CD4-positive, alpha-beta T cell (primary cell): ENCODE data around the gene CNTD1. TPM values are rescaled to one million over a fixed set of nuclear protein-coding genes. Genes with fewer than 3 reads are reported as not detected.

Source experiments
- ATAC-seq: fragments of 200-7000 bp; cut with Tn5 transposase; one replicate; pipeline ENCODE4 v1.10.0; 2022; ENCODE audit warnings: mild to moderate bottlenecking; ENCODE audit not compliant: poor library complexity
- CTCF ChIA-PET: fragments of 350-600 bp; sonication (Branson Sonifier 250); formaldehyde crosslinking; loops from one replicate; lab custom pipeline; 2021; ENCODE audit warnings: antibody characterized with exemption, inconsistent platforms; lab: Charles Lee
- POLR2A ChIA-PET: fragments of 350-600 bp; sonication (Branson Sonifier 250); formaldehyde crosslinking; loops from one replicate; lab custom pipeline; 2021; ENCODE audit warnings: antibody characterized with exemption, inconsistent platforms; lab: Charles Lee
- DNase-seq, 14 experiments: peaks; one replicate each; pipeline ENCODE4 v3.0.0-alpha.2; 2013 to 2020; ENCODE audit warnings: mixed read lengths in 2 of 14
- H3K27ac ChIP-seq, 2 donors: one replicate each; pipeline versions ENCODE4 v1.5.1 to v1.7.0; 2013; ENCODE audit warnings: low read length in 2 of 2, low read depth in 1 of 2, mild to moderate bottlenecking in 1 of 2
- H3K27me3 ChIP-seq, 2 experiments: 1 replicate in 1 of 2; 2 replicates in 1 of 2; pipeline versions ENCODE4 v1.6.1 to v1.7.0; 2013; ENCODE audit warnings: low read length in 2 of 2, control low read depth in 1 of 2, mild to moderate bottlenecking in 1 of 2, moderate library complexity in 1 of 2; ENCODE audit not compliant: insufficient read depth in 2 of 2, control insufficient read depth in 1 of 2
- H3K36me3 ChIP-seq: one replicate; pipeline ENCODE4 v1.6.1; 2013; ENCODE audit warnings: low read length, control low read depth; ENCODE audit not compliant: insufficient read depth
- H3K4me1 ChIP-seq: one replicate; pipeline ENCODE4 v1.6.1; 2013; ENCODE audit warnings: low read length, control low read depth; ENCODE audit not compliant: insufficient read depth
- H3K4me3 ChIP-seq: one replicate; pipeline ENCODE4 v1.5.1; 2013; ENCODE audit warnings: mild to moderate bottlenecking, low read length, moderate library complexity
- H3K9me3 ChIP-seq, 2 experiments: 1 replicate in 1 of 2; 2 replicates in 1 of 2; pipeline versions ENCODE4 v1.6.1 to v1.7.0; 2013; ENCODE audit warnings: low read length in 2 of 2, mild to moderate bottlenecking in 2 of 2, control low read depth in 1 of 2, moderate library complexity in 1 of 2; ENCODE audit not compliant: control insufficient read depth in 1 of 2, insufficient read depth in 1 of 2
- H3K27ac Mint-ChIP-seq: one replicate; pipeline ENCODE4 v1.8.0; 2020; ENCODE audit warnings: mixed read lengths
- H3K27me3 Mint-ChIP-seq: one replicate; pipeline ENCODE4 v1.8.0; 2021; ENCODE audit warnings: mixed read lengths
- H3K36me3 Mint-ChIP-seq: one replicate; pipeline ENCODE4 v1.8.0; 2021; ENCODE audit warnings: low read depth, mixed read lengths
- H3K4me1 Mint-ChIP-seq: one replicate; pipeline ENCODE4 v1.8.0; 2021; ENCODE audit warnings: low read depth, mixed read lengths
- H3K4me3 Mint-ChIP-seq: one replicate; pipeline ENCODE4 v1.8.0; 2020; ENCODE audit warnings: mild to moderate bottlenecking, mixed read lengths
- H3K9me3 Mint-ChIP-seq: one replicate; pipeline ENCODE4 v1.8.0; 2020; ENCODE audit warnings: mixed read lengths
- intact Hi-C, 2 experiments: fragments of 100-400 bp; cut with DNase I in 1 of 2; cut with micrococcal nuclease in 1 of 2; formaldehyde crosslinking; loops; one replicate each; pipeline versions ENCODE4 v1.15.1 to v1.9.0; 2023 to 2025; cut with DNase I, micrococcal nuclease
- total RNA-seq, 174 experiments: library from RNA in 2 of 174; stranded (reverse) in 2 of 174; gene quantifications; one replicate each; pipeline ENCODE4 v1.2.3 and lab custom pipeline; 2021 to 2026
- TF ChIP-seq, protein P1 (sequence below): fragments of 200-600 bp; IDR thresholded peaks from one replicate; pipeline ENCODE4 v1.8.0; 2022; ENCODE audit warnings: antibody characterized with exemption, mild to moderate bottlenecking

The CNTD1 gene
- total RNA-seq, 2 experiments from 2014 or later: not detected

DNA sequence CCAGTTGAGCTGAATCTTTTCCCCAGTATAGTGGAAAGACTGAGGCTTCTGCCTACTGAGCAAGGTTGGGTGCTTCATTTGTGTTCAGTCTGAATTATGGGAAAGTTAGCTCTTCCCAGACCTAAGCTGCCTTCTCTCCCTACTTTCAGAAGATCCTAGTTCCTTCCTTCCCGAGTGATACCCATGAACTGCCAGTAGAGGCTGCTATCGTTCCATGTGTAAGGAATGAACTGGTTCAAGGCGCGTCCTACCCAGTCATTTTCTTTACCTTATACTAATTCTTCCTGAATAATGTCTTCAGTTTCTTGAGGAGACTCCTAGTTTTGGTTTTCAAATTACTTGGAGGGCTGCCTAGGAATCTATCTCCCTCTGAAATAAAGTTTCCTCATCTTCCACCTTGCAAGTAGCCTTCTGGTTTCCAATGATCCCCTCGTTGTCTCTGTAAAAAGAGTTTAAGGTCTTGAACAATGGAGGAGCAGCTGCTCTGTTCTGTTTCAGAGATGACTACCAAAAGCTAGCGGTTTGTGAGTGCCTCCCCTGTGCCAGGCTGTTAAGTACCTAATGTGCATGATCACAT, 44.8 kb downstream of the CNTD1 start:
- POLR2A ChIA-PET: interaction anchor here (0.7 to 1.3 kb wide), 2 partner anchors 155 to 524 kb away, joined by 4 read pairs; partner anchors contain the start of gene RPL27
- no peaks in the 10 kb centered on the region for H3K27me3 ChIP-seq
- H3K36me3 ChIP-seq: peaks cover 69% of the 10 kb centered on the region
- DNase-seq (peak in 4 of 14 experiments; percentile 5 to 54 (median 35)), ATAC-seq (peak; percentile 56)
- no peaks in the 10 kb centered on the region for H3K4me1 ChIP-seq
- Mint-ChIP-seq H3K9me3 (no peaks in the 10 kb centered on the region), H3K4me1 (no peaks in the 10 kb centered on the region), H3K4me3 (no peak overlapping the region), H3K36me3 (peaks cover 74% of the 10 kb centered on the region), H3K27me3 (no peaks in the 10 kb centered on the region), H3K27ac (no peak overlapping the region)
- TF ChIP-seq, protein P1, sequence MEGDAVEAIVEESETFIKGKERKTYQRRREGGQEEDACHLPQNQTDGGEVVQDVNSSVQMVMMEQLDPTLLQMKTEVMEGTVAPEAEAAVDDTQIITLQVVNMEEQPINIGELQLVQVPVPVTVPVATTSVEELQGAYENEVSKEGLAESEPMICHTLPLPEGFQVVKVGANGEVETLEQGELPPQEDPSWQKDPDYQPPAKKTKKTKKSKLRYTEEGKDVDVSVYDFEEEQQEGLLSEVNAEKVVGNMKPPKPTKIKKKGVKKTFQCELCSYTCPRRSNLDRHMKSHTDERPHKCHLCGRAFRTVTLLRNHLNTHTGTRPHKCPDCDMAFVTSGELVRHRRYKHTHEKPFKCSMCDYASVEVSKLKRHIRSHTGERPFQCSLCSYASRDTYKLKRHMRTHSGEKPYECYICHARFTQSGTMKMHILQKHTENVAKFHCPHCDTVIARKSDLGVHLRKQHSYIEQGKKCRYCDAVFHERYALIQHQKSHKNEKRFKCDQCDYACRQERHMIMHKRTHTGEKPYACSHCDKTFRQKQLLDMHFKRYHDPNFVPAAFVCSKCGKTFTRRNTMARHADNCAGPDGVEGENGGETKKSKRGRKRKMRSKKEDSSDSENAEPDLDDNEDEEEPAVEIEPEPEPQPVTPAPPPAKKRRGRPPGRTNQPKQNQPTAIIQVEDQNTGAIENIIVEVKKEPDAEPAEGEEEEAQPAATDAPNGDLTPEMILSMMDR: peak; percentile 56
- no peak overlapping the region for H3K4me3 ChIP-seq
- intact Hi-C loops: loop anchor here (2.0 to 10.0 kb wide), 2 partner anchors 361 to 495 kb away; no protein-coding TSS in a partner anchor
- no peaks in the 10 kb centered on the region for H3K9me3 ChIP-seq
- CTCF ChIA-PET: interaction anchor here (0.7 to 0.9 kb wide), 3 partner anchors 10 to 188 kb away, joined by 3 to 4 read pairs (median 3); partner anchors contain the start of gene BECN1
- no peak overlapping the region for H3K27ac ChIP-seq

GRCh38 chr17:42844271-42844670, 45.6 kb downstream of the CNTD1 start, which contains the start of gene AOC2:
Gene AOC2 (plus strand): TSS chr17:42844580. CDS start chr17:42844627, 47 bp downstream.
- H3K4me1 ChIP-seq: no peaks in the 10 kb centered on the region
- DNase-seq (no peak), ATAC-seq (no peak)
- POLR2A ChIA-PET: interaction anchor here (1.3 to 1.7 kb wide), 2 partner anchors 22 to 154 kb away, joined by 4 read pairs; partner anchors contain the start of gene RPL27
- no peak within 1 kb of the TSS for H3K27ac Mint-ChIP-seq
- CTCF ChIA-PET: no interaction called here
- H3K4me3 Mint-ChIP-seq: no peak within 1 kb of the TSS
- peaks cover 65% of the 10 kb centered on the region for H3K36me3 Mint-ChIP-seq
- no peak within 1 kb of the TSS for H3K4me3 ChIP-seq
- no peaks in the 10 kb centered on the region for H3K4me1 Mint-ChIP-seq
- intact Hi-C loops: loop anchor here in 1 of 2 experiments (10.0 kb wide), 1 partner anchor 361 kb away; no protein-coding TSS in a partner anchor
- no peaks in the 10 kb centered on the region for H3K9me3 Mint-ChIP-seq
- H3K27me3 Mint-ChIP-seq: no peaks in the 10 kb centered on the region
- H3K36me3 ChIP-seq: peaks cover 61% of the 10 kb centered on the region
- no peaks in the 10 kb centered on the region for H3K9me3 ChIP-seq
- no peak within 1 kb of the TSS for H3K27ac ChIP-seq
- TF ChIP-seq, protein P1: no peak
- H3K27me3 ChIP-seq: no peaks in the 10 kb centered on the region

- CTCF ChIA-PET: interaction anchor here (0.6 kb wide), 1 partner anchor 15 kb away, joined by 6 read pairs; no protein-coding TSS in a partner anchor
- Histone ChIP-seq H3K36me3 (peaks cover 55% of the 10 kb centered on the region), H3K4me1 (no peaks in the 10 kb centered on the region), H3K27me3 (no peaks in the 10 kb centered on the region), H3K9me3 (no peaks in the 10 kb centered on the region), H3K27ac (no peak overlapping the region), H3K4me3 (no peak overlapping the region)
- H3K4me3 Mint-ChIP-seq: no peak overlapping the region
- intact Hi-C loops: loop anchor here in 1 of 2 experiments (10.0 kb wide), 1 partner anchor 360 kb away; no protein-coding TSS in a partner anchor
- TF ChIP-seq, protein P1: no peak
- no peak for ATAC-seq
- H3K36me3 Mint-ChIP-seq: peaks cover 61% of the 10 kb centered on the region
- no peaks in the 10 kb centered on the region for H3K27me3 Mint-ChIP-seq
- POLR2A ChIA-PET: interaction anchor here (1.2 to 1.7 kb wide), 2 partner anchors 11 to 22 kb away, joined by 4 read pairs; no protein-coding TSS in a partner anchor
- H3K4me1 Mint-ChIP-seq: no peaks in the 10 kb centered on the region
- no peak for DNase-seq
- H3K9me3 Mint-ChIP-seq: no peaks in the 10 kb centered on the region
- H3K27ac Mint-ChIP-seq: no peak overlapping the region
These were observed 46.3 kb downstream of the CNTD1 start for GRCh38 chr17:42844761-42845555.
